Effector memory CD8-positive, alpha-beta T cell (primary cell): ENCODE data around the gene ABL2.
"Not testable (repeated sequence)": the region's sequence is repeated elsewhere in the genome, so short reads cannot be mapped to it uniquely, and the experiment has no call there.

Experiments used
- ATAC-seq: fragments of 150-1000 bp; cut with Tn5 transposase; replicated peaks from 2 replicates; pipeline ENCODE4 v1.10.0; 2021; ENCODE audit warnings: mild to moderate bottlenecking, moderate library complexity
- DNase-seq, 3 experiments: peaks; one replicate each; pipeline ENCODE4 v3.0.0; 2021
- H3K27ac Mint-ChIP-seq, 2 donors: one replicate each; pipeline ENCODE4 v1.8.0; 2022; ENCODE audit warnings: mild to moderate bottlenecking in 2 of 2, mixed read lengths in 2 of 2, moderate library complexity in 2 of 2
- H3K27me3 Mint-ChIP-seq, 2 donors: one replicate each; pipeline ENCODE4 v1.8.0; 2022; ENCODE audit warnings: mixed read lengths in 2 of 2
- H3K36me3 Mint-ChIP-seq: one replicate; pipeline ENCODE4 v1.8.0; 2022; ENCODE audit warnings: mild to moderate bottlenecking, moderate library complexity, mixed read lengths; ENCODE audit not compliant: insufficient read depth
- H3K4me1 Mint-ChIP-seq, 2 donors: one replicate each; pipeline ENCODE4 v1.8.0; 2022; ENCODE audit warnings: low read depth in 2 of 2, mixed read lengths in 2 of 2
- H3K4me3 Mint-ChIP-seq, 2 donors: one replicate each; pipeline ENCODE4 v1.8.0; 2022; ENCODE audit warnings: mild to moderate bottlenecking in 2 of 2, mixed read lengths in 2 of 2, moderate library complexity in 2 of 2
- H3K9me3 Mint-ChIP-seq, 2 donors: one replicate each; pipeline ENCODE4 v1.8.0; 2022; ENCODE audit warnings: mixed read lengths in 2 of 2

Gene ABL2

DNA sequence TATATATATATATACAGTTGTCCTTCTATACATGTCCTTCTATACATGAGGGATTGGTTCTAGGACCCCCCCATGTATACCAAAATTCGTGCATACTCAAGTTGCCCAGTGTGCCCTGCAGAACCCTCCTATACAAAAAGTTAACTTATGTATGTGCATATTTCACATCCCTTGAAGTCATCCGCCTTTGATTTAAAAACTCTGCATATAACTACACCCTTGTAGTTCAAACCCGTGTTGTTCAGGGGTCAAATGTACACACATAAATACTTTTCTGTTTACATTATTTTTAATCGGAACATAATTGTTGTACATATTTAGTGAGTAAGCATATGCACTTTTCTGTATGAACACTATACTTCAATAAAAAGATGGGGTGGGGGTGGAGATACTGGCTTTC is 7.7 kb upstream of the ABL2 start:
- Mint-ChIP-seq H3K27ac (no peak overlapping the region), H3K27me3 (no peaks in the 10 kb centered on the region), H3K9me3 (no peaks in the 10 kb centered on the region)

DNA sequence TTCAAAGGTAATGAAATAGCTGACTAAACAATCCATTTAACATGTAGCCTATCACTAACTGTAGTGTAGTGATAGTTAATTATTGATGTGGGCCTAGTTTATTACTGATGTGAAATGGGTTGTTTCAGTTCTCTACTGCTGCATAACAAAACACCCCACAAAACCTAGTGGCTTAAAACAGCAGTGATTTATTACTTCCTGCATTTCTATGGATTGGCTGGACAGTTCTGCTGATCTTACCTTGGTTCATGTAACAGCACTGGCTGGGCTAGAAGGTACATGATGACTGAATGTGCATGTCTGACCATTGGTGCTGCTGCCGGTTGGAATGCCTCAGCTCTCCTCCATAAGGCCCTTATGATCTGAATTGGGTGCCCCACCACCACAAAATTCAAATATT is 5.4 kb upstream of the ABL2 start:
- H3K4me1 Mint-ChIP-seq = peaks cover 0 to 4% of the 10 kb centered on the region in 2 donors
- no peaks in the 10 kb centered on the region for H3K9me3 Mint-ChIP-seq
- H3K27me3 Mint-ChIP-seq = no peaks in the 10 kb centered on the region
- peaks cover 4% of the 10 kb centered on the region for H3K36me3 Mint-ChIP-seq
- H3K27ac Mint-ChIP-seq = no peak overlapping the region
- no peak overlapping the region for H3K4me3 Mint-ChIP-seq
- ATAC-seq (no peak), DNase-seq (no peak)

More for the DNA sequence above, 7.7 kb upstream of the ABL2 start:
- no peaks in the 10 kb centered on the region for H3K36me3 Mint-ChIP-seq
- ATAC-seq = no peak
- no peaks in the 10 kb centered on the region for H3K4me1 Mint-ChIP-seq
- DNase-seq = no peak
- H3K4me3 Mint-ChIP-seq = no peak overlapping the region

GRCh38 chr1:179231923-179232322 is 2.4 kb upstream of the ABL2 start:
- H3K9me3 Mint-ChIP-seq = no peaks in the 10 kb centered on the region
- ATAC-seq (no peak), DNase-seq (no peak)
- H3K4me3 Mint-ChIP-seq = no peak overlapping the region
- H3K36me3 Mint-ChIP-seq = peaks cover 6% of the 10 kb centered on the region
- H3K4me1 Mint-ChIP-seq = peaks cover 16% of the 10 kb centered on the region in 2 donors
- H3K27ac Mint-ChIP-seq = no peak overlapping the region
- H3K27me3 Mint-ChIP-seq = no peaks in the 10 kb centered on the region

- ATAC-seq (no peak), DNase-seq (no peak)
- Mint-ChIP-seq H3K36me3 (peaks cover 11% of the 10 kb centered on the region), H3K9me3 (no peaks in the 10 kb centered on the region), H3K4me3 (peak overlapping the region; percentile 93 to 95), H3K27me3 (no peaks in the 10 kb centered on the region), H3K27ac (peak overlapping the region in 1 of 2 donors; percentile 95), H3K4me1 (peaks cover 18 to 27% of the 10 kb centered on the region in 2 donors)
Observed at GRCh38 chr1:179230721-179231120, 1.2 kb upstream of the ABL2 start.

DNA sequence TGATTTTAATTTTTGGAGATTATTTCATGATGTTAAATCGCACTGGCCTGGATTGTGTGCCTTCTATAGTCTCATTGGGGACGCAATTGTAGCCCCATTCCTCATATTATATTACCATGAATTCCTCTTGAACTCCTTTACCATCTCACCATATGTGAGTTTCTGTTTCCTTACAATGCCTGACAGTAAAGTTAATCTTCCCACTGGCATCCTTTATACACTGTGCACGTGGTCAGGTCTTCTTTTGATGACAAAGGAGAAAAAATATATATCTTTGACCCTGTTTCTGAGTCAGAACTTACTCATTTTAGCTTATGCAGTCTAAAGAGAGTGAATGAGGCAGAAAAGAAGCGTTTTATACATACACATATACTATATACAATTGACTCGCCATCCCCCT is 774 bp upstream of the ABL2 start:
- no peak for DNase-seq
- peaks cover 11% of the 10 kb centered on the region for H3K36me3 Mint-ChIP-seq
- peak overlapping the region; percentile 93 to 95 for H3K4me3 Mint-ChIP-seq
- H3K9me3 Mint-ChIP-seq = no peaks in the 10 kb centered on the region
- peak overlapping the region; percentile 93 to 95 for H3K27ac Mint-ChIP-seq
- H3K4me1 Mint-ChIP-seq = peaks cover 18 to 27% of the 10 kb centered on the region in 2 donors
- ATAC-seq = no peak
- H3K27me3 Mint-ChIP-seq = no peaks in the 10 kb centered on the region

DNA sequence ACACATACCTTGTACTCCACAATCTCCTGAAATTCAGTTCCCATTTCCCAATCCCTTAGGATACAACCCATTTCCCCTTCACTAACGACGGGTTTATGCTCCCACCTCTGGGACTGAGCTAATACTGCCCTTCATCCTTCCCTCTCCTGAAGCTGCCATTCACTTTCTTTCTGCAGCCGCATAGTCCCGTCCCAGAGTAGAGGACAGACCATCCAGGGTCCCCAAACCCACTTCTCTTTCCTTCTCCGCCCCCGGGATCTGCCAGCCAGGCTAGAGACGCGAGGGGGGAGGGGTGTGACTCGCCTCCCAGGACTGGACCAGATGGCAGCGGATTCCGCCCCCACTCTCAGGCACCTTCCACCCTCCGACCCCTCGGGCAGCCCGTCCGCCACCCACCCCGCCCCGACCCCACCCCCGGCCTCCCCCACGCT is 679 bp downstream of the ABL2 start:
- peak overlapping the region; percentile 9 to 95 for H3K27ac Mint-ChIP-seq
- H3K4me3 Mint-ChIP-seq = peak overlapping the region; percentile 93 to 95
- peaks cover 12% of the 10 kb centered on the region for H3K36me3 Mint-ChIP-seq
- H3K27me3 Mint-ChIP-seq = no peaks in the 10 kb centered on the region
- no peaks in the 10 kb centered on the region for H3K9me3 Mint-ChIP-seq
- peaks cover 18 to 27% of the 10 kb centered on the region in 2 donors for H3K4me1 Mint-ChIP-seq
- DNase-seq (peak in 1 of 3 experiments; percentile 7), ATAC-seq (no peak)

DNA sequence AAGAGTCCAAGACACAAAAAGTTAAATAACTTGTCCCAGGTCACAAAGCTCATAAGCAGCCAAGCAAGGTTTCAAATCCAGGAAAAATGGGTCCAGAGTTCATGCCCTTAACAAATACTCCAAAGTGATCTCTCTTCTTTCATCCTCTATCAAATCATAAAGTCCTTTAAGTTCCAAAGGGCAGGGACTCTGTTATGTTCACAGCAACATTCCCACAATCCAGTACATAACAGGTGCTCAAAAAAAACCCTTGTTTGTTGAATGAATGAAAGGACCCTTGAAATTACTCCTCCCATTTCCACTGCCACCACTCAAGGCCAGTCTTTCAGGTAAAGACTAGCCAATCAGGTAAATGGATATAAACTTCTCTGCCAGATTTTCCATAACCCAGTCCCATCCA is 2.7 kb downstream of the ABL2 start:
- H3K27me3 Mint-ChIP-seq = no peaks in the 10 kb centered on the region
- DNase-seq (no peak), ATAC-seq (no peak)
- no peak overlapping the region for H3K4me3 Mint-ChIP-seq
- peaks cover 14% of the 10 kb centered on the region for H3K36me3 Mint-ChIP-seq
- no peaks in the 10 kb centered on the region for H3K9me3 Mint-ChIP-seq
- no peak overlapping the region for H3K27ac Mint-ChIP-seq
- peaks cover 18 to 27% of the 10 kb centered on the region in 2 donors for H3K4me1 Mint-ChIP-seq

GRCh38 chr1:179224466-179224865 is 5.0 kb downstream of the ABL2 start:
- not testable (repeated sequence) for H3K27ac Mint-ChIP-seq, ATAC-seq, H3K4me3 Mint-ChIP-seq, DNase-seq, H3K9me3 Mint-ChIP-seq, H3K27me3 Mint-ChIP-seq, H3K36me3 Mint-ChIP-seq
- peaks cover 13 to 27% of the 10 kb centered on the region in 2 donors for H3K4me1 Mint-ChIP-seq

DNA sequence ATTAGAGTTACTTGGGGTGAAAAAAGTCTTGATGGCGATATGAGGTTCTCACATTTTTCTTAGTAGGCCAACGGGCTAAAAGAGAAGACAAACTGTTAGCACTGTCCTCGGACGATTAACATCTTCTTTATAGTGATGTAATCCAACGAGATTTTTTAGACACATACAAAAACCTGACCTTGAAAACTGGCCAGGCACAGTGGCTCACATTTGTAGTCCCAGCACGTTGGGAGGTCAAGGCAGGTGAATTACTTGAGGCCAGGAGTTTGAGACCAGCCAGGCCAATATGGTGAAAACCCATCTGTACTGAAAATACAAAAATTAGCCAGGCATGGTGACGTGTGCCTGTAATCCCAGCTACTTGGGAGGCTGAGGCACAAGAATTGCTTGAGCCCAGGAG is 8.4 kb downstream of the ABL2 start:
- not testable (repeated sequence) for ATAC-seq, H3K4me3 Mint-ChIP-seq, H3K36me3 Mint-ChIP-seq, H3K27me3 Mint-ChIP-seq, H3K9me3 Mint-ChIP-seq, H3K4me1 Mint-ChIP-seq, DNase-seq
- peak overlapping the region; percentile 29 to 81 for H3K27ac Mint-ChIP-seq

DNA sequence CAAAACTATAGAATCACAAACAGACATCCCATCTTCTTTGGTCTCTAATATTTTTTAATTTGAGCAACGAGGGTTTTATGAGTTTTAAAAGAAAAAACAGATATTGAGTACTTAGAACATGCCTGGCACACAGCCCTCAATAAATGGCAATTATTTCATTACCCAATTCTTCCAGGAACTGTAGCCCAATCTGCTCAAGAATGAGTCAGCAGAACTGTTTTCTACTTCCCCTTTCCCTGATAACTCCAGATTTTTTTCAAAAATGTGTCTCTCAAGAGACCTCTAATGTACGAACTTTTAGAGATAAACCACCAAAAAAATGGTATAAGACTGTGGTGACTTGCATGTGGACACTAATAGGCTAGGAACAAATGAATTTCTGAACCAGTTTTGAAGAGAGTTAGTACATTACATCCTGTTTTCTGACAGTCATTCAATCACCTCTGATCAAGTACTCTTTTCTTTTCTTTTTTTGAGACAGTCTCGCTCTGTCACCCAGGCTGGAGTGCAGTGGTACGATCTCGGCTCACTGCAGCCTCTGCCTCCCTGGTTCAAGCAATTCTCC is 11.5 kb downstream of the ABL2 start:
- Mint-ChIP-seq H3K36me3 (no peaks in the 10 kb centered on the region), H3K27ac (peak overlapping the region in 1 of 2 donors; percentile 71), H3K9me3 (no peaks in the 10 kb centered on the region), H3K4me3 (no peak overlapping the region), H3K4me1 (peaks cover 1 to 11% of the 10 kb centered on the region in 2 donors), H3K27me3 (no peaks in the 10 kb centered on the region)
- DNase-seq (no peak), ATAC-seq (no peak)

DNA sequence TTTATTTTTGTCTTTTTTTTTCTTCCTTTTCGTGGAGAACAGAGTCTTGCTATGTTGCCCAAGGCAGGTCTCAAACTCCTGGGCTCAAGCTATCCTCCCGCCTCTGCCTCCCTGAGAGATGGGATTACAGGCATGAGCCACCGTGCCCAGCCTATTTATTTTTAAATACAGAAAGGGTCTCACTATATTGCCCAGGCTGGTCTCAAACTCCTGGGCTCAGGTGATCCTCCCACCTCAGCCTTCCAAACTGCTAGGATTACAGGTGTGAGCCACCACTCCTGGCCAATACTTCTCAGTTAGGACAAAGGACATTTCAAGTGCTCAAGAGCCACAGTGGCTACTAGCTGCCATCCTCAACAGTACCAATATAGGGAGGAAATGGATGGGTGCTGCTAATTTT is 16.2 kb downstream of the ABL2 start:
- not testable (repeated sequence) for H3K27me3 Mint-ChIP-seq, H3K4me3 Mint-ChIP-seq, ATAC-seq, H3K9me3 Mint-ChIP-seq, DNase-seq, H3K36me3 Mint-ChIP-seq
- Mint-ChIP-seq H3K27ac (peak overlapping the region in 1 of 2 donors; percentile 69), H3K4me1 (peaks cover 5 to 23% of the 10 kb centered on the region in 2 donors)

DNA sequence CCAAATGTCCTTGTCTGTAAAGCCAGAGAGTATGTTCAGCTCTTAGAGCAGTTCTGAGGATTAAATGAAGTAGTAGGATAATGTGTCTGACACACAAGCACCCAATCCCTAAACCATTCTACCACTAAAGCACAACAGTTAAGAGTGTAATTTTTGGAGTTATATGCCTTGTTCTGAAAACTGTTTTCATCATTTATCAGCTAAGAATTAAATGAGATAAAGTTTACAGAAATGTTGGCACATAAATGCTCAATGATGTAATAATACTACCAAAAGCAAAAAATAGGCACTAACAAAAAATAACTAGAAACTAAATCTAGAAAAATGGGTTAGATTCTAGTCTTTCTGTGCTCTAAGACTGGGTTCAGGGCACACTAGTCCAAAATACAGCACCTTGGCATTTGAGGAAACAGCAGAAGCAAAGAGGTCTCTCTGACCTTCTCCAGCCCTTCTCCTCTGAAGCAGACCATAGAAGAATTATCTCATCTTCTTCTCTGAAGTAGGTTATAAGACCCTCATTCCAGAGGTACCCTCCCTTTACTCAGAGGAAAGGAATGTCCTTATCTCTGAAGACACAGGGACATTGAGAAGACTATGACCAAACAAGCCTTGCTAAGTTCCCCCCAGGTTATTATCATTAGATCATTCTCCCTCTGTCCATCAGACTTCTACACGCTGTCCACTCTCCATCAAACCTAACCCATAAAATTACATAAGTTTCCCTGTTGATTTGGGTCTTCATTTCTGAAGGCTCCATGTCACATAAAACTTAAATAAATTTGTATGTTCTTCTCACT is 20.6 kb downstream of the ABL2 start:
- peaks cover 13 to 18% of the 10 kb centered on the region in 2 donors for H3K4me1 Mint-ChIP-seq
- no peak for DNase-seq
- H3K4me3 Mint-ChIP-seq = no peak overlapping the region
- H3K9me3 Mint-ChIP-seq = no peaks in the 10 kb centered on the region
- peak overlapping the region in 1 of 2 donors; percentile 39 for H3K27ac Mint-ChIP-seq
- no peaks in the 10 kb centered on the region for H3K27me3 Mint-ChIP-seq
- no peak for ATAC-seq
- no peaks in the 10 kb centered on the region for H3K36me3 Mint-ChIP-seq

- Mint-ChIP-seq H3K4me1 (peaks cover 15 to 16% of the 10 kb centered on the region in 2 donors), H3K9me3 (no peaks in the 10 kb centered on the region), H3K4me3 (no peak overlapping the region), H3K27ac (peak overlapping the region in 1 of 2 donors; percentile 18), H3K36me3 (no peaks in the 10 kb centered on the region), H3K27me3 (no peaks in the 10 kb centered on the region)
- ATAC-seq = no peak
- no peak for DNase-seq
Observed at GRCh38 chr1:179206812-179207211, 22.7 kb downstream of the ABL2 start.

DNA sequence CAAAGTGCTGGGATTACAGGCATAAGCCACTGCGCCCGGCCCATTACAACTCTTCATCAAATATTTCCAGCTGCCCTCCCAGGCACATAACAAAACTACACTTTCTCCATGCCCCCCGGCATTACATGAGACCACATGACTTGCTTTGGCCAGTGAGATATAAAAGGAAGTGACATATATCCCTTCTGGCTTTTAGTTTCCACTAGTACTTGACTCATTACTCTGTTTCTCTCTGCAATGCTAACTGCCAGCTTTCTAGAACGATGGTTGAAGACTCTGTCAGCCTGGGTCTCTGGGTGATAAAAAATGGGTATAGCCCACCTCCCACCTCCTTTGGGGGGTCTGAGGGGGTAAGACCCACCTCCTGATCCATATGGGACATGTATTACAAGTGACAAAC is 24.2 kb downstream of the ABL2 start:
- ATAC-seq (no peak), DNase-seq (no peak)
- H3K27me3 Mint-ChIP-seq = no peaks in the 10 kb centered on the region
- H3K9me3 Mint-ChIP-seq = no peaks in the 10 kb centered on the region
- H3K4me3 Mint-ChIP-seq = no peak overlapping the region
- H3K36me3 Mint-ChIP-seq = no peaks in the 10 kb centered on the region
- H3K4me1 Mint-ChIP-seq = peaks cover 15 to 18% of the 10 kb centered on the region in 2 donors
- H3K27ac Mint-ChIP-seq = peak overlapping the region; percentile 18 to 26
